GM13977 (cell line): ENCODE measurements around the gene DIPK1B.

Experiments
- DNase-seq: peaks from one replicate; pipeline ENCODE4 v3.0.0; 2012; ENCODE audit warnings: low spot score
- CTCF ChIP-seq: IDR thresholded peaks from 2 replicates; pipeline ENCODE4 v1.5.1; 2012; ENCODE audit warnings: mild to moderate bottlenecking, control low read depth; ENCODE audit not compliant: insufficient read depth; ENCODE audit errors: extremely low read depth, missing control alignments
- in situ Hi-C: fragments of 300-500 bp; cut with MboI; formaldehyde crosslinking; loops from one replicate; pipeline ENCODE4 v1.12.0; 2022; ENCODE audit warnings: low sequenced_read_pairs, low pct_unique_long_range_greater_than_20kb, mixed read lengths, inconsistent platforms; ENCODE audit not compliant: unreplicated experiment

Gene DIPK1B

GRCh38 chr9:136729144-136729543, 16.8 kb downstream of the DIPK1B start:
- TF ChIP-seq CTCF = no peak
- no peak for DNase-seq
- in situ Hi-C loops = no loop called here

DNA sequence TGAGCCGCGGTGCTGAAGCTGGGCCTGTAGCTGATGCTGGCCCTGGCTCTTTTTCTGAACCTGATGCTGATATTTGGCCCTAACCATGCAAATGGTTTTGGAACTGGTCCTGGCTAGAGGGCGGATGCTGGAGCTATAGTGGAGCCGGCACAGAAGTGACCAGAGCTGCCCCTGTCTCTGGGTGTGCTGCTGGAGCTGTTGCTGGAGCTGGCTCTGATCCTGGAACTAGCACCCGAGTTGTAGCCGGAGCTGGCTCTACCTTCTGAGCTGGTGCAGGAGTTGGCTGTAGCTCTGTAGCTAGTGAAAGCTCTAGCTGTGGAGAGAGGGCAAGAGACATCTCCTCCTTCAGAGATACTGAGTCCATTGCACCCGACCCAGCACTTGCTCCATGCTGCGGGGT, 17.6 kb downstream of the DIPK1B start:
- in situ Hi-C loops = no loop called here
- no peak for TF ChIP-seq CTCF
- no peak for DNase-seq

GRCh38 chr9:136732444-136733178, 20.2 kb downstream of the DIPK1B start:
- in situ Hi-C loops = no loop called here
- no peak for TF ChIP-seq CTCF

DNA sequence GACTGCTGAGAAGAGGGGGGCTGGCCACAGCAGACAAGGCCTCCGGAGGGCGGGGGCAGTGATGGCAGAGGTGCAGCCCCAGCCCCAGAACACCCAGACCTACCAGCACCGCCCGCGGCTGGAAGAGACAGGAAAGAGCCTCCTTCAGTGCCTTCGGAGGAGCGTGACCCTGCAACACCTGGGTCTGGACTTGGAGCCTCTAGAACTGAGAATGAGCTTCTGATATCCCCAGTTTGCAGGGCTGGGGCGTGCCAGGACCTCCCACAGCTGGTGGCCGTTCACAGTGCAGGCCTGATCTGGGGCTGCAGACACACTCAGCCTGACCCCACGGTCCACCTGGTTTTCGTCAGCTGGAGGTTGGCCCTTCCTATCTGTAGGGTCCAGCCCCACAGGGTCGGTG, 21.2 kb downstream of the DIPK1B start:
- no peak for TF ChIP-seq CTCF
- DNase-seq = no peak
- in situ Hi-C loops = no loop called here

More at GRCh38 chr9:136732444-136733178, 20.2 kb downstream of the DIPK1B start:
- DNase-seq = no peak

DNA sequence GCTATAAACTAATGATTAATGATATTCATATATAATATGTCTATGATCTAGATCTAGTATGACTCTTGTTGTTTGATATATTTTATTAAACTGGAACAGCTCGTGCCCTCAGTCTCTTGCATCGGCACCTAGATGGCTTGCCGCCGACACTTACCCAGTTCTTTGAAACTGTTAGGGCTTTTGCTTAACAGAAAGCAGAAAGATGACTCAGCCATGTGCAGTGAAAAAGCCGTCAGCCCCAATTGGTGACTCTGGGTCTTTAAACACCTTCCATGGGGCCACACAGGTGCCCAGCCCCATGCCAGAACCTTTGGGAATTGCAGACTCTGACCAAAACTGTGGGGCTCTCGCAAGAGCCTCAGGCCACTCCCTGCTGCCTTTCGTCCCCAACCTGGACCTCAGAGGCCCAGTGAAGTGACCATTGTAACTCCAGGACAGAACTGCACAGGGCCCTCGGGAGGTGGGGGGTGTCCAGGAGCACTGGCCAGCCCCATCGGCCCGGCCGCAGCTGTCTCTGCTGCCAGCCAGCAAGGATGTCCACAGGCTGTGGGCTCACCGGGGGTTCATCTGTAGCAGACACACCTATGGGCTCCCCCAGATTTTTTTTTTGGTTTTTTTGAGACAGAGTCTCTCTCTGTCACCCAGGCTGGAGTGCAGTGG, 22.6 kb downstream of the DIPK1B start:
- in situ Hi-C loops = no loop called here
- no peak for TF ChIP-seq CTCF
- no peak for DNase-seq

- TF ChIP-seq CTCF = no peak
- no peak for DNase-seq
- in situ Hi-C loops = no loop called here
Observed at GRCh38 chr9:136735812-136736480, 23.6 kb downstream of the DIPK1B start.
